GM12878 (cell line): ENCODE data around the gene IL31. TPM values are rescaled to one million over a fixed set of nuclear protein-coding genes. Genes with fewer than 3 reads are reported as not detected.

Source experiments
- ATAC-seq: fragments of 200-7000 bp; cut with Tn5 transposase; 3 replicates; pipeline ENCODE4 v1.9.1; 2020; ENCODE audit warnings: mild to moderate bottlenecking, moderate library complexity
- BruUV-seq: library from RNA; stranded (reverse); fragments of 400-500 nt; replicated peaks from 2 replicates; lab custom pipeline; 2021; lab: Mats Ljungman, UMichigan
- CTCF ChIA-PET: fragments of 300-600 bp; sonication (Branson Sonifier 250); formaldehyde crosslinking; extraction: SDS; loops from one replicate; lab custom pipeline; 2021; ENCODE audit warnings: inconsistent platforms; lab: Yijun Ruan, JAX
- POLR2A ChIA-PET: fragments of 350-600 bp; formaldehyde crosslinking; extraction: SDS; loops from one replicate; lab custom pipeline; 2021; ENCODE audit warnings: inconsistent platforms; lab: Charles Lee
- RAD21 ChIA-PET: fragments of 300-600 bp; sonication (Branson Sonifier 250); formaldehyde crosslinking; loops from one replicate; lab custom pipeline; 2023; ENCODE audit warnings: antibody characterized with exemption; ENCODE audit not compliant: unreplicated experiment; lab: Charles Lee
- SMC1A ChIA-PET: fragments of 300-600 bp; sonication (Branson Sonifier 250); formaldehyde crosslinking; loops from one replicate; lab custom pipeline; 2023; ENCODE audit not compliant: unreplicated experiment, uncharacterized antibody; lab: Charles Lee
- DNase-seq: peaks from one replicate; pipeline ENCODE4 v3.0.0-alpha.2; 2011; ENCODE audit warnings: low read depth, low spot score
- FAIRE-seq: peaks from 3 replicates; lab custom pipeline; 2011; peaks lifted over from hg19 to GRCh38; lab: Jason Lieb, UNC
- H2AFZ ChIP-seq: 2 replicates; pipeline ENCODE4 v1.6.0; 2011; ENCODE audit warnings: low read depth, low read length, control low read depth; ENCODE audit not compliant: control insufficient read depth
- H3K27ac ChIP-seq: 2 replicates; pipeline ENCODE4 v1.5.1; 2011; ENCODE audit warnings: control low read depth; ENCODE audit not compliant: control insufficient read depth, insufficient read depth
- H3K27me3 ChIP-seq, 2 experiments: replicated peaks in 1 of 2; 2 replicates each; pipeline versions ENCODE4 v1.6.0 to v1.6.1; 2011; ENCODE audit warnings: low read length in 1 of 2; ENCODE audit not compliant: control insufficient read depth in 2 of 2, insufficient read depth in 2 of 2
- H3K36me3 ChIP-seq, 2 experiments: 2 replicates each; pipeline ENCODE4 v1.5.1; 2011; ENCODE audit warnings: low read length in 1 of 2; ENCODE audit not compliant: control insufficient read depth in 2 of 2, insufficient read depth in 2 of 2
- H3K4me1 ChIP-seq: 2 replicates; pipeline ENCODE4 v1.6.1; 2011; ENCODE audit warnings: mild to moderate bottlenecking, low read length, moderate library complexity, mixed read lengths; ENCODE audit not compliant: control insufficient read depth, insufficient read depth
- H3K4me2 ChIP-seq: 2 replicates; pipeline ENCODE4 v1.6.0; 2011; ENCODE audit warnings: control low read depth; ENCODE audit not compliant: control insufficient read depth, insufficient read depth
- H3K4me3 ChIP-seq: fragments of 200-600 bp; sonication (generic); 2 replicates; pipeline ENCODE4 v1.5.1; 2016
- H3K79me2 ChIP-seq: 2 replicates; pipeline ENCODE4 v1.6.0; 2011; ENCODE audit warnings: low read length; ENCODE audit not compliant: control insufficient read depth, insufficient read depth
- H3K9ac ChIP-seq: 2 replicates; pipeline ENCODE4 v1.8.0; 2011; ENCODE audit warnings: low read length, control low read depth, mixed read lengths; ENCODE audit not compliant: control insufficient read depth, insufficient read depth
- H3K9me3 ChIP-seq: replicated peaks from 3 replicates; pipeline ENCODE4 v1.5.1; 2011; ENCODE audit warnings: mild to moderate bottlenecking, low read length; ENCODE audit not compliant: control insufficient read depth, insufficient read depth
- H4K20me1 ChIP-seq: 2 replicates; pipeline ENCODE4 v1.6.0; 2011; ENCODE audit not compliant: control insufficient read depth, insufficient read depth
- CBFB ChIP-seq: IDR thresholded peaks from 2 replicates; pipeline ENCODE4 v1.6.1; 2016; ENCODE audit warnings: antibody characterized with exemption, low read depth
- CHD2 ChIP-seq: IDR thresholded peaks from 2 replicates; pipeline ENCODE4 v1.6.1; 2011; ENCODE audit warnings: low read depth, low read length, improper control_type of control experiment, borderline replicate concordance
- EGR1 ChIP-seq, 2 experiments: IDR thresholded peaks; 1 replicate in 1 of 2; 2 replicates in 1 of 2; pipeline ENCODE4 v1.6.1; 2011 to 2012; ENCODE audit warnings: low read depth in 2 of 2, low read length in 2 of 2, borderline replicate concordance in 1 of 2, mild to moderate bottlenecking in 1 of 2, moderate library complexity in 1 of 2
- FOXK2 ChIP-seq: fragments of 450-650 bp; IDR thresholded peaks from 2 replicates; pipeline ENCODE4 v1.6.1; 2017; ENCODE audit warnings: mild to moderate bottlenecking, moderate library complexity
- NR2F1 ChIP-seq: fragments of 450-650 bp; conservative IDR thresholded peaks from 2 replicates; pipeline ENCODE4 v1.6.1; 2017; ENCODE audit warnings: mild to moderate bottlenecking
- POLR2AphosphoS2 ChIP-seq: IDR thresholded peaks from 2 replicates; pipeline ENCODE4 v1.6.1; 2011; ENCODE audit warnings: low read depth, mild to moderate bottlenecking, low read length, improper control_type of control experiment, moderate library complexity
- RB1 ChIP-seq: fragments of 450-650 bp; formaldehyde crosslinking; IDR thresholded peaks from 2 replicates; pipeline ENCODE4 v1.6.1; 2017; ENCODE audit warnings: mild to moderate bottlenecking, borderline replicate concordance
- TARDBP ChIP-seq: IDR thresholded peaks from 2 replicates; pipeline ENCODE4 v1.6.1; 2016; ENCODE audit warnings: borderline replicate concordance
- YBX1 ChIP-seq: fragments of 450-650 bp; IDR thresholded peaks from 2 replicates; pipeline ENCODE4 v1.6.1; 2016; ENCODE audit warnings: antibody characterized with exemption
- WGBS: methylation state at CpG from one replicate; pipeline ENCODE4 v1.1.6; 2016; ENCODE audit warnings: low lambda C conversion rate; ENCODE audit not compliant: insufficient replicate concordance, insufficient coverage; ENCODE audit errors: missing lambda C conversion rate; 5-methylcytosine and 5-hydroxymethylcytosine counted together
- in situ Hi-C: fragments of 300-500 bp; cut with MboI; formaldehyde crosslinking; loops from 9 replicates; pipeline ENCODE4 v1.14.3; 2018; ENCODE audit warnings: mixed read lengths
- intact Hi-C: fragments of 100-400 bp; cut with micrococcal nuclease; formaldehyde crosslinking; loops from one replicate; pipeline ENCODE4 v1.14.2; 2022; ENCODE audit not compliant: unreplicated experiment
- polyA plus RNA-seq, 11 experiments: library from polyadenylated mRNA; depleted of rRNA in 4 of 11; unstranded in 6 of 11; stranded (reverse) in 5 of 11; fragments of >200 nt; fragmentation: Nextera tagmentation in 4 of 11; fragmentation: Illumina TruSeq in 1 of 11; extraction: Ambion mirVana in 4 of 11; extraction: Trizol in 1 of 11; gene quantifications; 1 replicate in 1 of 11; 2 replicates in 10 of 11; pipeline versions ENCODE4 v1.2.1 to v1.2.3, GENCODE V29; 2011 to 2016; ENCODE audit warnings: inconsistent platforms in 2 of 11, missing spikeins in 2 of 11, low read depth in 1 of 11
- total RNA-seq, 4 experiments: library from RNA; depleted of rRNA in 3 of 4; stranded (reverse); fragments of >200 nt in 3 of 4; fragmentation: Illumina TruSeq in 1 of 4; extraction: Trizol in 1 of 4; gene quantifications; 2 replicates each; pipeline versions ENCODE4 v1.2.1 to v1.2.3, GENCODE V29; 2013 to 2021
- TF ChIP-seq, protein P1 (sequence below): fragments of 450-650 bp; IDR thresholded peaks from 2 replicates; pipeline ENCODE4 v1.6.1; 2017; ENCODE audit warnings: mild to moderate bottlenecking
- TF ChIP-seq, protein P2 (sequence below): fragments of 150-350 bp; IDR thresholded peaks from 2 replicates; pipeline ENCODE4 v1.6.1; 2016; ENCODE audit warnings: low read depth, low read length

Gene IL31
- total and polyA plus RNA-seq, 10 of the 15 experiments (the other 5 are each of a cell fraction or from before 2014, with no cell fraction given), result not detected

DNA sequence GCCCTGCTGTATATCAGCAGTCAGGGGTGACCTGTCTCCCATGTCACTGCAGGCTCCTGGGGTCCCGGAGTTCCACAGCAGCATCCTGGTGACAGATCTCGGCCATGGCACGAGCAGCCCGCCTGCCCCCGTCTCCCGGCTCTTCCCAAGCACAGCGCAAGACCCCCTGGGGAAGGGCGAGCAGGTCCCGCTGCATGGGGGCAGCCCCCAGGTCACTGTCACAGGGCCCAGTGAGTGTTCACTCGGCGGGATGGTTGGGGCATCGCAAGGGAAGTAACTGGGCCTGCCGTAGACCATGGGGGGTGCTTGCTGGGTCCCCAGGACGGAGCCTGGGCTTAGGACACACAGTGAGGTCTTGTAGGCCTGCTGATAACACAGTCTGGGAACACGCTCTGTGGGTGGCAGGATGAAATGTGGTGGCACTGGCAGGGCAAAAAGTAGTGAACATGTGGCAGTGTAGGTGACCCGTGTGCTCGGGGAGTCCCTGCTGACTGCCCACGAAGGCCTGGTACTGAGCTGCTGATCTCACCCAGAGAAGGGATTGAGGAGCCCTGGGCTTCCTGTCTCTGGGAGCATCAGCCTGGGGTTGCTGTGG is 38.5 kb downstream of the IL31 start:
- H3K36me3 ChIP-seq, result peaks cover 0 to 3% of the 10 kb centered on the region in 2 experiments; a peak in 2 of 4 replicates
- ChIA-PET CTCF (no interaction called here), SMC1A (no interaction called here), RAD21 (no interaction called here), POLR2A (no interaction called here)
- H2AFZ ChIP-seq, result no peak overlapping the region
- H3K4me1 ChIP-seq, result no peaks in the 10 kb centered on the region
- no peak for TF ChIP-seq TARDBP
- TF ChIP-seq, protein P1, sequence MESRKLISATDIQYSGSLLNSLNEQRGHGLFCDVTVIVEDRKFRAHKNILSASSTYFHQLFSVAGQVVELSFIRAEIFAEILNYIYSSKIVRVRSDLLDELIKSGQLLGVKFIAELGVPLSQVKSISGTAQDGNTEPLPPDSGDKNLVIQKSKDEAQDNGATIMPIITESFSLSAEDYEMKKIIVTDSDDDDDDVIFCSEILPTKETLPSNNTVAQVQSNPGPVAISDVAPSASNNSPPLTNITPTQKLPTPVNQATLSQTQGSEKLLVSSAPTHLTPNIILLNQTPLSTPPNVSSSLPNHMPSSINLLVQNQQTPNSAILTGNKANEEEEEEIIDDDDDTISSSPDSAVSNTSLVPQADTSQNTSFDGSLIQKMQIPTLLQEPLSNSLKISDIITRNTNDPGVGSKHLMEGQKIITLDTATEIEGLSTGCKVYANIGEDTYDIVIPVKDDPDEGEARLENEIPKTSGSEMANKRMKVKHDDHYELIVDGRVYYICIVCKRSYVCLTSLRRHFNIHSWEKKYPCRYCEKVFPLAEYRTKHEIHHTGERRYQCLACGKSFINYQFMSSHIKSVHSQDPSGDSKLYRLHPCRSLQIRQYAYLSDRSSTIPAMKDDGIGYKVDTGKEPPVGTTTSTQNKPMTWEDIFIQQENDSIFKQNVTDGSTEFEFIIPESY, result no peak
- no peak overlapping the region for H3K9ac ChIP-seq
- no peak overlapping the region for H3K27ac ChIP-seq
- no peak for DNase-seq
- FAIRE-seq, result no peak
- no peak overlapping the region for H3K4me3 ChIP-seq
- in situ Hi-C loops (no loop called here), intact Hi-C loops (no loop called here)
- no TSS peak for BruUV-seq
- no peaks in the 10 kb centered on the region for H3K9me3 ChIP-seq
- H3K79me2 ChIP-seq, result no peaks in the 10 kb centered on the region
- H3K4me2 ChIP-seq, result no peak overlapping the region
- WGBS, result 86% methylated on average over 18 of the region's 18 CpGs
- no peak for ATAC-seq
- H3K27me3 ChIP-seq, result no peaks in the 10 kb centered on the region
- no peaks in the 10 kb centered on the region for H4K20me1 ChIP-seq

DNA sequence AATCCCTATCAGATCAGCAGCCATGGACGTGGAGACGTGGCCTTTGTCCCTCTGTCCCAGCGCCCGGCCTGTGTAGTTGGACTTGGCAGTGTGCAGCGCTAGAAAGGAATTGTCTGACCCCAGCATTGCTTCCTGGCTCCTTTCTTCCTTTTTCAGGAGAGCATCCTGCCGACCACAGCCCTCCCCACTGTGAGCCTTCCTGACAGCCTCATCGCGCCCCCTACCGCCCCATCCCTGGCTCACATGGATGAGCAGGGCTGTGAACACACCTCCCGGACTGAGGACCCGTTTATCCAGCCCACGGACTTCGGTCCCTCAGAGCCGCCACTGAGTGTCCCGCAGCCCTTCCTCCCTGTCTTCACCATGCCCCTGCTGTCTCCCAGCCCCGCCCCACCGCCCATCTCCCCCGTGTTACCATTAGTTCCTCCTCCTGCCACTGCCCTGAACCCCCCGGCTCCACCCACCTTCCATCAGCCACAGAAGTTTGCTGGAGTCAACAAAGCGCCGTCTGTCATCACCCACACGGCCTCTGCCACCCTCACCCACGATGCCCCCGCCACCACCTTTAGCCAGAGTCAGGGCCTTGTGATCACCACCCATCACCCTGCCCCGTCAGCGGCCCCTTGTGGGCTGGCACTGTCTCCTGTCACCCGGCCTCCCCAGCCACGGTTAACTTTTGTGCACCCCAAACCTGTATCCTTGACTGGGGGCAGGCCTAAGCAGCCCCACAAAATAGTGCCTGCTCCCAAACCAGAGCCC is 40.6 kb downstream of the IL31 start:
- no peaks in the 10 kb centered on the region for H3K4me1 ChIP-seq
- H3K27me3 ChIP-seq, result no peaks in the 10 kb centered on the region
- no TSS peak for BruUV-seq
- H2AFZ ChIP-seq, result no peak overlapping the region
- ChIA-PET SMC1A (interaction anchor here (1.3 kb wide), 2 partner anchors 33 to 50 kb away, joined by 3 to 5 read pairs; partner anchors contain the start of gene LRRC43), CTCF (interaction anchor here (1.2 to 4.7 kb wide), 3 partner anchors 10 to 222 kb away, joined by 3 to 29 read pairs (median 6); no protein-coding TSS in a partner anchor), POLR2A (interaction anchor here (0.6 kb wide), 1 partner anchor 997 kb away, joined by 5 read pairs; no protein-coding TSS in a partner anchor), RAD21 (interaction anchor here (1.2 kb wide), 1 partner anchor 57 kb away, joined by 3 read pairs; no protein-coding TSS in a partner anchor)
- H3K9me3 ChIP-seq, result no peaks in the 10 kb centered on the region
- H3K4me3 ChIP-seq, result no peak overlapping the region
- intact Hi-C loops (no loop called here), in situ Hi-C loops (no loop called here)
- no peaks in the 10 kb centered on the region for H3K79me2 ChIP-seq
- H3K27ac ChIP-seq, result no peak overlapping the region
- ATAC-seq (no peak), FAIRE-seq (no peak), DNase-seq (no peak)
- H3K4me2 ChIP-seq, result no peak overlapping the region
- H3K36me3 ChIP-seq, result peaks cover 0 to 11% of the 10 kb centered on the region in 2 experiments; a peak in 3 of 4 replicates
- H4K20me1 ChIP-seq, result no peaks in the 10 kb centered on the region
- no peak overlapping the region for H3K9ac ChIP-seq
- 76% methylated on average over 21 of the region's 28 CpGs for WGBS
- TF ChIP-seq YBX1 (no peak), POLR2AphosphoS2 (no peak), CBFB (no peak), RB1 (no peak), EGR1 (IDR thresholded peaks at IDR 0.05; ENCODE audit: borderline replicate concordance in 1 of 2, low read depth in 2 of 2, low read length in 2 of 2) (no peak), NR2F1 (no peak), CHD2 (no peak), FOXK2 (no peak)
- TF ChIP-seq, protein P2, sequence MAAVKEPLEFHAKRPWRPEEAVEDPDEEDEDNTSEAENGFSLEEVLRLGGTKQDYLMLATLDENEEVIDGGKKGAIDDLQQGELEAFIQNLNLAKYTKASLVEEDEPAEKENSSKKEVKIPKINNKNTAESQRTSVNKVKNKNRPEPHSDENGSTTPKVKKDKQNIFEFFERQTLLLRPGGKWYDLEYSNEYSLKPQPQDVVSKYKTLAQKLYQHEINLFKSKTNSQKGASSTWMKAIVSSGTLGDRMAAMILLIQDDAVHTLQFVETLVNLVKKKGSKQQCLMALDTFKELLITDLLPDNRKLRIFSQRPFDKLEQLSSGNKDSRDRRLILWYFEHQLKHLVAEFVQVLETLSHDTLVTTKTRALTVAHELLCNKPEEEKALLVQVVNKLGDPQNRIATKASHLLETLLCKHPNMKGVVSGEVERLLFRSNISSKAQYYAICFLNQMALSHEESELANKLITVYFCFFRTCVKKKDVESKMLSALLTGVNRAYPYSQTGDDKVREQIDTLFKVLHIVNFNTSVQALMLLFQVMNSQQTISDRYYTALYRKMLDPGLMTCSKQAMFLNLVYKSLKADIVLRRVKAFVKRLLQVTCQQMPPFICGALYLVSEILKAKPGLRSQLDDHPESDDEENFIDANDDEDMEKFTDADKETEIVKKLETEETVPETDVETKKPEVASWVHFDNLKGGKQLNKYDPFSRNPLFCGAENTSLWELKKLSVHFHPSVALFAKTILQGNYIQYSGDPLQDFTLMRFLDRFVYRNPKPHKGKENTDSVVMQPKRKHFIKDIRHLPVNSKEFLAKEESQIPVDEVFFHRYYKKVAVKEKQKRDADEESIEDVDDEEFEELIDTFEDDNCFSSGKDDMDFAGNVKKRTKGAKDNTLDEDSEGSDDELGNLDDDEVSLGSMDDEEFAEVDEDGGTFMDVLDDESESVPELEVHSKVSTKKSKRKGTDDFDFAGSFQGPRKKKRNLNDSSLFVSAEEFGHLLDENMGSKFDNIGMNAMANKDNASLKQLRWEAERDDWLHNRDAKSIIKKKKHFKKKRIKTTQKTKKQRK, result no peak
